Fibroblast of lung (primary cell): ENCODE data around the gene ITPR1. TPM values are rescaled to one million over a fixed set of nuclear protein-coding genes. Genes with fewer than 3 reads are reported as not detected.

Experiments used
- DNase-seq, 2 donors: peaks; one replicate each; pipeline versions ENCODE4 v3.0.0 to v3.0.0-alpha.2; 2010; ENCODE audit warnings: low read depth in 2 of 2
- H2AFZ ChIP-seq: 2 replicates; pipeline ENCODE4 v1.5.1; 2012; ENCODE audit warnings: low read length, control low read depth, inconsistent platforms
- H3K27ac ChIP-seq: 2 replicates; pipeline ENCODE4 v1.5.1; 2011; ENCODE audit warnings: low read length, control low read depth; ENCODE audit not compliant: insufficient read depth
- H3K27me3 ChIP-seq: 2 replicates; pipeline ENCODE4 v1.5.1; 2011; ENCODE audit warnings: mild to moderate bottlenecking, low read length; ENCODE audit not compliant: control insufficient read depth, insufficient read depth
- H3K36me3 ChIP-seq: 2 replicates; pipeline ENCODE4 v1.5.1; 2011; ENCODE audit warnings: low read length; ENCODE audit not compliant: control insufficient read depth, insufficient read depth
- H3K4me1 ChIP-seq: 2 replicates; pipeline ENCODE4 v1.5.1; 2011; ENCODE audit warnings: low read length; ENCODE audit not compliant: control insufficient read depth, insufficient read depth; ENCODE audit errors: extremely low read depth
- H3K4me2 ChIP-seq: 2 replicates; pipeline ENCODE4 v1.5.1; 2011; ENCODE audit warnings: low read length, control low read depth; ENCODE audit not compliant: insufficient read depth; ENCODE audit errors: extremely low read depth
- H3K4me3 ChIP-seq, 4 experiments: fragments of 200-600 bp in 1 of 4; sonication (generic) in 1 of 4; replicated peaks in 1 of 4; 2 replicates each; pipeline ENCODE4 v1.5.1; 2011 to 2016; ENCODE audit warnings: low read length in 4 of 4, low read depth in 3 of 4, mild to moderate bottlenecking in 3 of 4, control low read depth in 2 of 4, inconsistent platforms in 1 of 4, mixed read lengths in 1 of 4; ENCODE audit not compliant: insufficient read depth in 1 of 4; ENCODE audit errors: control extremely low read depth in 1 of 4
- H3K79me2 ChIP-seq: 2 replicates; pipeline ENCODE4 v1.5.1; 2012; ENCODE audit warnings: mild to moderate bottlenecking, low read length, inconsistent platforms; ENCODE audit not compliant: control insufficient read depth, insufficient read depth
- H3K9ac ChIP-seq: 2 replicates; pipeline ENCODE4 v1.5.1; 2011; ENCODE audit warnings: mild to moderate bottlenecking, low read length, control low read depth; ENCODE audit not compliant: insufficient read depth
- H3K9me3 ChIP-seq: 2 replicates; pipeline ENCODE4 v1.5.1; 2012; ENCODE audit warnings: low read depth, low read length; ENCODE audit not compliant: control insufficient read depth, insufficient read depth
- H4K20me1 ChIP-seq: 2 replicates; pipeline ENCODE4 v1.5.1; 2011; ENCODE audit warnings: low read length; ENCODE audit not compliant: control insufficient read depth, insufficient read depth; ENCODE audit errors: extremely low read depth
- CTCF ChIP-seq, 2 donors: IDR thresholded peaks in 1 of 2; conservative IDR thresholded peaks in 1 of 2; 1 replicate in 1 of 2; 2 replicates in 1 of 2; pipeline ENCODE4 v1.5.1; 2011 to 2012; ENCODE audit warnings: low read length in 2 of 2, control low read depth in 1 of 2, inconsistent platforms in 1 of 2, low read depth in 1 of 2, mild to moderate bottlenecking in 1 of 2
- EZH2 ChIP-seq: IDR thresholded peaks from 2 replicates; pipeline ENCODE4 v1.5.1; 2012; ENCODE audit warnings: low read length, control low read depth, mild to moderate bottlenecking; ENCODE audit errors: missing control alignments
- polyA plus RNA-seq, 2 donors: library from polyadenylated mRNA; depleted of rRNA in 1 of 2; stranded (reverse) in 1 of 2; unstranded in 1 of 2; fragments of >200 nt; gene quantifications; 2 replicates each; pipeline ENCODE4 v1.2.1, GENCODE V29; 2011 to 2012; ENCODE audit warnings: missing spikeins in 1 of 2
- total RNA-seq: library from RNA; depleted of rRNA; stranded (reverse); fragments of >200 nt; gene quantifications from 2 replicates; pipeline ENCODE4 v1.2.1, GENCODE V29; 2014

ITPR1 gene
- total and polyA plus RNA-seq, 2 donors (not counting 1 experiment from before 2014, with no cell fraction given): 19.2 to 87.0 TPM

GRCh38 chr3:4467522-4467867 is 25.7 kb upstream of the ITPR1 start:
- H3K27me3 ChIP-seq: peaks cover under 1% of the 10 kb centered on the region
- H3K4me3 ChIP-seq: peak overlapping the region; percentile 49 to 97 (median 82)
- H4K20me1 ChIP-seq: no peaks in the 10 kb centered on the region
- DNase-seq: no peak
- peak overlapping the region; percentile 72 for H3K27ac ChIP-seq
- H3K9ac ChIP-seq: no peak overlapping the region
- peaks cover 2% of the 10 kb centered on the region for H3K79me2 ChIP-seq
- H2AFZ ChIP-seq: peak overlapping the region; percentile 98
- H3K4me2 ChIP-seq: peak overlapping the region; percentile 100
- H3K36me3 ChIP-seq: no peaks in the 10 kb centered on the region
- no peaks in the 10 kb centered on the region for H3K4me1 ChIP-seq
- H3K9me3 ChIP-seq: no peaks in the 10 kb centered on the region
- TF ChIP-seq EZH2 (no peak), CTCF (conservative IDR thresholded peaks at IDR 0.05 in 1 of 2, IDR thresholded peaks at IDR 0.05 in 1 of 2; ENCODE audit: low read depth in 1 of 2, low read length in 2 of 2) (no peak)

GRCh38 chr3:4471907-4472306 is 21.2 kb upstream of the ITPR1 start:
- H3K27ac ChIP-seq: no peak overlapping the region
- no peaks in the 10 kb centered on the region for H3K9me3 ChIP-seq
- H3K36me3 ChIP-seq: no peaks in the 10 kb centered on the region
- no peak overlapping the region for H3K4me2 ChIP-seq
- no peak for DNase-seq
- H2AFZ ChIP-seq: no peak overlapping the region
- TF ChIP-seq CTCF (conservative IDR thresholded peaks at IDR 0.05 in 1 of 2, IDR thresholded peaks at IDR 0.05 in 1 of 2; ENCODE audit: low read depth in 1 of 2, low read length in 2 of 2) (no peak), EZH2 (no peak)
- no peaks in the 10 kb centered on the region for H4K20me1 ChIP-seq
- H3K4me3 ChIP-seq: no peak overlapping the region
- peaks cover 8% of the 10 kb centered on the region for H3K27me3 ChIP-seq
- no peak overlapping the region for H3K9ac ChIP-seq
- H3K79me2 ChIP-seq: no peaks in the 10 kb centered on the region
- H3K4me1 ChIP-seq: no peaks in the 10 kb centered on the region

- Histone ChIP-seq H3K36me3 (no peaks in the 10 kb centered on the region), H4K20me1 (no peaks in the 10 kb centered on the region), H3K4me3 (no peak overlapping the region), H3K9ac (no peak overlapping the region), H3K79me2 (no peaks in the 10 kb centered on the region), H3K27ac (no peak overlapping the region), H3K4me2 (no peak overlapping the region), H3K4me1 (no peaks in the 10 kb centered on the region), H2AFZ (no peak overlapping the region), H3K27me3 (peaks cover 8% of the 10 kb centered on the region), H3K9me3 (no peaks in the 10 kb centered on the region)
- TF ChIP-seq EZH2 (no peak), CTCF (conservative IDR thresholded peaks at IDR 0.05 in 1 of 2, IDR thresholded peaks at IDR 0.05 in 1 of 2; ENCODE audit: low read depth in 1 of 2, low read length in 2 of 2) (no peak)
- no peak for DNase-seq
These were observed 20.8 kb upstream of the ITPR1 start for GRCh38 chr3:4472312-4472711.
